RWPE1 (cell line): ENCODE data around the gene KRT14.
A peak's percentile ranks its signal among the peaks of the same experiment; 100 is the strongest.

Source experiments
- CTCF ChIA-PET: fragments of 350-600 bp; sonication (Branson Sonifier 250); formaldehyde crosslinking; extraction: SDS; loops from one replicate; lab custom pipeline; 2021; lab: Yijun Ruan, JAX
- POLR2A ChIA-PET: fragments of 400-600 bp; formaldehyde crosslinking; extraction: SDS; loops from one replicate; lab custom pipeline; 2020; ENCODE audit warnings: antibody characterized with exemption; ENCODE audit not compliant: low non-redundant PET; lab: Yijun Ruan, JAX
- DNase-seq: peaks from one replicate; pipeline ENCODE4 v3.0.0; 2012; ENCODE audit warnings: low spot score
- H3K27ac ChIP-seq: fragments of 450-650 bp; 2 replicates; pipeline ENCODE4 v1.5.1; 2017
- CTCF ChIP-seq: fragments of 450-650 bp; conservative IDR thresholded peaks from 2 replicates; pipeline ENCODE4 v1.5.1; 2017; ENCODE audit warnings: low read depth, mild to moderate bottlenecking

KRT14 gene

GRCh38 chr17:41583137-41584127 is 3.3 kb downstream of the KRT14 start:
- POLR2A ChIA-PET = interaction anchor here (0.7 kb wide), 1 partner anchor 64 kb away, joined by 10 read pairs; no protein-coding TSS in a partner anchor
- no peak for TF ChIP-seq CTCF
- CTCF ChIA-PET = interaction anchor here (0.6 to 1.9 kb wide), 9 partner anchors 18 to 235 kb away, joined by 3 to 9 read pairs (median 3); no protein-coding TSS in a partner anchor
- no peak for DNase-seq
- H3K27ac ChIP-seq = peak overlapping the region; percentile 100

- peak; percentile 17 for DNase-seq
- ChIA-PET CTCF (interaction anchor here (0.6 to 2.1 kb wide), 7 partner anchors 20 to 922 kb away, joined by 3 to 21 read pairs (median 4); no protein-coding TSS in a partner anchor), POLR2A (interaction anchor here (0.7 kb wide), 1 partner anchor 54 kb away, joined by 4 read pairs; no protein-coding TSS in a partner anchor)
- H3K27ac ChIP-seq = peak overlapping the region; percentile 100
These were observed 4.4 kb downstream of the KRT14 start for GRCh38 chr17:41582061-41582968.

- CTCF ChIA-PET = interaction anchor here (0.5 to 2.1 kb wide), 5 partner anchors 33 to 226 kb away, joined by 3 to 21 read pairs (median 6); no protein-coding TSS in a partner anchor
- POLR2A ChIA-PET = interaction anchor here (0.7 to 1.0 kb wide), 3 partner anchors 37 to 70 kb away, joined by 3 to 5 read pairs (median 4); no protein-coding TSS in a partner anchor
- no peak for TF ChIP-seq CTCF
These were observed 5.2 kb downstream of the KRT14 start for GRCh38 chr17:41581366-41582060.

GRCh38 chr17:41580687-41581365 is 5.9 kb downstream of the KRT14 start:
- H3K27ac ChIP-seq = peak overlapping the region; percentile 100
- ChIA-PET POLR2A (interaction anchor here (0.7 to 1.0 kb wide), 2 partner anchors 38 to 70 kb away, joined by 3 to 5 read pairs; no protein-coding TSS in a partner anchor), CTCF (interaction anchor here (0.5 to 2.1 kb wide), 5 partner anchors 32 to 225 kb away, joined by 3 to 21 read pairs (median 6); no protein-coding TSS in a partner anchor)
- DNase-seq = peak; percentile 76
- no peak for TF ChIP-seq CTCF

More at GRCh38 chr17:41581366-41582060, 5.2 kb downstream of the KRT14 start:
- peak; percentile 28 for DNase-seq
- peak overlapping the region; percentile 100 for H3K27ac ChIP-seq

- CTCF ChIA-PET = interaction anchor here (0.5 to 2.3 kb wide), 13 partner anchors 8 to 83 kb away, joined by 3 to 28 read pairs (median 6); partner anchors contain the start of genes KRT16 and KRT17
These were observed 6.5 kb downstream of the KRT14 start for GRCh38 chr17:41580244-41580575.

More at GRCh38 chr17:41580244-41580575, 6.5 kb downstream of the KRT14 start:
- no peak for TF ChIP-seq CTCF
- DNase-seq = no peak
- H3K27ac ChIP-seq = peak overlapping the region; percentile 100
- POLR2A ChIA-PET = no interaction called here
